ENCODE measurements around the gene ZDHHC1. TPM values are rescaled to one million over a fixed set of nuclear protein-coding genes. Genes with fewer than 3 reads are reported as not detected.
"Not testable (repeated sequence)": the region's sequence is repeated elsewhere in the genome, so short reads cannot be mapped to it uniquely, and the experiment has no call there.

The ZDHHC1 gene
- total RNA-seq, 1 donor from 2014 or later: 2.9 TPM

GRCh38 chr16:67356396-67356795, 59.9 kb downstream of the ZDHHC1 start:
- no peak overlapping the region for H3K4me3 ChIP-seq
- no peak for DNase-seq
- no peaks in the 10 kb centered on the region for H3K36me3 ChIP-seq
- H3K4me1 ChIP-seq: no peaks in the 10 kb centered on the region
- no peak overlapping the region for H3K27ac ChIP-seq (replicated peaks)
- H3K27me3 ChIP-seq (ENCODE audit: low read depth): peaks cover 3% of the 10 kb centered on the region
- no peaks in the 10 kb centered on the region for H3K9me3 ChIP-seq (replicated peaks)
- no peak for TF ChIP-seq CTCF (IDR thresholded peaks at IDR 0.05; ENCODE audit: borderline replicate concordance)
- intact Hi-C loops (cut with micrococcal nuclease): no loop called here

- H3K9me3 ChIP-seq (replicated peaks); DNase-seq; H3K27ac ChIP-seq (replicated peaks); H3K36me3 ChIP-seq; H3K4me1 ChIP-seq; H3K27me3 ChIP-seq (ENCODE audit: low read depth); intact Hi-C loops (cut with micrococcal nuclease); H3K4me3 ChIP-seq: not testable (repeated sequence)
These were observed 63.8 kb downstream of the ZDHHC1 start for GRCh38 chr16:67352463-67352862.

- no peak for DNase-seq
- no peak overlapping the region for H3K27ac ChIP-seq (replicated peaks)
- H3K36me3 ChIP-seq: no peaks in the 10 kb centered on the region
- H3K27me3 ChIP-seq (ENCODE audit: low read depth): peaks cover 3% of the 10 kb centered on the region
- intact Hi-C loops (cut with micrococcal nuclease): no loop called here
- no peak overlapping the region for H3K4me3 ChIP-seq
- no peak for TF ChIP-seq CTCF (IDR thresholded peaks at IDR 0.05; ENCODE audit: borderline replicate concordance)
- no peaks in the 10 kb centered on the region for H3K9me3 ChIP-seq (replicated peaks)
- H3K4me1 ChIP-seq: peaks cover 5% of the 10 kb centered on the region
These were observed 66.0 kb downstream of the ZDHHC1 start for GRCh38 chr16:67350324-67350723.

- Histone ChIP-seq H3K9me3 (replicated peaks) (no peaks in the 10 kb centered on the region), H3K4me1 (peaks cover 6% of the 10 kb centered on the region), H3K27me3 (ENCODE audit: low read depth) (peaks cover 3% of the 10 kb centered on the region), H3K36me3 (no peaks in the 10 kb centered on the region), H3K4me3 (no peak overlapping the region), H3K27ac (replicated peaks) (no peak overlapping the region)
- TF ChIP-seq CTCF (IDR thresholded peaks at IDR 0.05; ENCODE audit: borderline replicate concordance): peak; percentile 53
- intact Hi-C loops (cut with micrococcal nuclease): no loop called here
- DNase-seq: no peak
These were observed 67.1 kb downstream of the ZDHHC1 start for GRCh38 chr16:67349172-67349571.

GRCh38 chr16:67346341-67346740, 69.9 kb downstream of the ZDHHC1 start:
- Histone ChIP-seq H3K36me3 (no peaks in the 10 kb centered on the region), H3K4me1 (peaks cover 6% of the 10 kb centered on the region), H3K9me3 (replicated peaks) (no peaks in the 10 kb centered on the region), H3K27me3 (ENCODE audit: low read depth) (no peaks in the 10 kb centered on the region), H3K27ac (replicated peaks) (no peak overlapping the region), H3K4me3 (no peak overlapping the region)
- intact Hi-C loops (cut with micrococcal nuclease): no loop called here
- TF ChIP-seq CTCF (IDR thresholded peaks at IDR 0.05; ENCODE audit: borderline replicate concordance): no peak
- no peak for DNase-seq

GRCh38 chr16:67345401-67345800, 70.9 kb downstream of the ZDHHC1 start:
- intact Hi-C loops (cut with micrococcal nuclease): no loop called here

More at GRCh38 chr16:67345401-67345800, 70.9 kb downstream of the ZDHHC1 start:
- no peak for TF ChIP-seq CTCF (IDR thresholded peaks at IDR 0.05; ENCODE audit: borderline replicate concordance)
- Histone ChIP-seq H3K4me1 (peaks cover 6% of the 10 kb centered on the region), H3K36me3 (no peaks in the 10 kb centered on the region), H3K4me3 (no peak overlapping the region), H3K9me3 (replicated peaks) (no peaks in the 10 kb centered on the region), H3K27me3 (ENCODE audit: low read depth) (no peaks in the 10 kb centered on the region), H3K27ac (replicated peaks) (no peak overlapping the region)
- DNase-seq: no peak

Other genes with a start within 250 kb of the ZDHHC1 start
- gene NOL3, start 245.9 kb downstream of the ZDHHC1 start, total RNA-seq: 110 TPM
- 14.2 TPM for gene MATCAP1, start 232.5 kb downstream of the ZDHHC1 start, total RNA-seq
- gene EXOC3L1, start 226.3 kb downstream of the ZDHHC1 start, total RNA-seq: 3.9 TPM
- gene E2F4, start 224.3 kb downstream of the ZDHHC1 start, total RNA-seq: 35.9 TPM
- 0.80 TPM for gene ELMO3, start 217.3 kb downstream of the ZDHHC1 start, total RNA-seq
- 11.5 TPM for gene TMEM208, start 189.3 kb downstream of the ZDHHC1 start, total RNA-seq
- gene FHOD1, start 169.0 kb downstream of the ZDHHC1 start, total RNA-seq: 18.0 TPM
- gene SLC9A5, start 167.5 kb downstream of the ZDHHC1 start, total RNA-seq: 1.3 TPM
- gene PLEKHG4, start 136.9 kb downstream of the ZDHHC1 start, total RNA-seq: 1.1 TPM
- not detected for gene KCTD19, start 89.7 kb downstream of the ZDHHC1 start, total RNA-seq
- gene LRRC36, start 89.7 kb downstream of the ZDHHC1 start, total RNA-seq: not detected
- gene TPPP3, start 23.0 kb downstream of the ZDHHC1 start, total RNA-seq: 15.5 TPM
- gene HSD11B2, start 14.6 kb upstream of the ZDHHC1 start, total RNA-seq: 0.99 TPM
- gene ATP6V0D1, start 64.7 kb upstream of the ZDHHC1 start, total RNA-seq: 65.8 TPM
- gene AGRP, start 67.1 kb upstream of the ZDHHC1 start, total RNA-seq: not detected
- gene RIPOR1, start 112.4 kb upstream of the ZDHHC1 start, total RNA-seq: 79.7 TPM
- gene CTCF, start 146.0 kb upstream of the ZDHHC1 start, total RNA-seq: 26.1 TPM
- 0.58 TPM for gene CARMIL2, start 228.7 kb upstream of the ZDHHC1 start, total RNA-seq
- gene ACD, start 243.8 kb upstream of the ZDHHC1 start, total RNA-seq: 7.1 TPM
- gene PARD6A, start 244.5 kb upstream of the ZDHHC1 start, total RNA-seq: 3.4 TPM